Ishikawa (cell line): ENCODE measurements around the gene FITM2.

Experiments used
- CEBPB ChIP-seq: IDR thresholded peaks from 2 replicates; pipeline ENCODE4 v1.6.1; 2012
- CREB1 ChIP-seq: IDR thresholded peaks from 2 replicates; pipeline ENCODE4 v1.6.1; 2012; ENCODE audit warnings: low read depth
- EGR1 ChIP-seq: IDR thresholded peaks from 2 replicates; pipeline ENCODE4 v1.6.1; 2012
- EP300 ChIP-seq: IDR thresholded peaks from 2 replicates; pipeline ENCODE4 v1.6.1; 2012; ENCODE audit warnings: borderline replicate concordance
- FOXM1 ChIP-seq: IDR thresholded peaks from 2 replicates; pipeline ENCODE4 v1.6.1; 2012; ENCODE audit warnings: low read depth, borderline replicate concordance
- NFIC ChIP-seq: IDR thresholded peaks from 2 replicates; pipeline ENCODE4 v1.6.1; 2012
- RAD21 ChIP-seq: IDR thresholded peaks from 2 replicates; pipeline ENCODE4 v1.6.1; 2012; ENCODE audit warnings: low read depth
- TAF1 ChIP-seq: IDR thresholded peaks from 2 replicates; pipeline ENCODE4 v1.6.1; 2012; ENCODE audit warnings: low read depth, mild to moderate bottlenecking
- TCF12 ChIP-seq: IDR thresholded peaks from 2 replicates; pipeline ENCODE4 v1.6.1; 2012; ENCODE audit warnings: low read depth
- TEAD4 ChIP-seq: IDR thresholded peaks from 2 replicates; pipeline ENCODE4 v1.6.1; 2012
- USF1 ChIP-seq: IDR thresholded peaks from 2 replicates; pipeline ENCODE4 v1.6.1; 2012
- YY1 ChIP-seq: IDR thresholded peaks from 2 replicates; pipeline ENCODE4 v1.6.1; 2012; ENCODE audit warnings: low read depth
- ZBTB7A ChIP-seq: IDR thresholded peaks from 2 replicates; pipeline ENCODE4 v1.6.1; 2012; ENCODE audit warnings: low read depth
- TF ChIP-seq, protein P1 (sequence below): IDR thresholded peaks from 2 replicates; pipeline ENCODE4 v1.6.1; 2012
- TF ChIP-seq, protein P2 (sequence below): IDR thresholded peaks from 2 replicates; pipeline ENCODE4 v1.6.1; 2012; ENCODE audit warnings: low read depth, mild to moderate bottlenecking

Gene FITM2

GRCh38 chr20:44336725-44337380, 25.9 kb upstream of the FITM2 start, which contains the start of gene R3HDML:
Gene R3HDML (plus strand): TSS chr20:44337043. CDS start chr20:44337158, 115 bp downstream.
- TF ChIP-seq NFIC (no peak), YY1 (no peak), CREB1 (no peak), ZBTB7A (no peak), FOXM1 (no peak), TEAD4 (no peak), TAF1 (no peak)
- TF ChIP-seq, protein P1, sequence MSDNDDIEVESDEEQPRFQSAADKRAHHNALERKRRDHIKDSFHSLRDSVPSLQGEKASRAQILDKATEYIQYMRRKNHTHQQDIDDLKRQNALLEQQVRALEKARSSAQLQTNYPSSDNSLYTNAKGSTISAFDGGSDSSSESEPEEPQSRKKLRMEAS, result no peak

DNA sequence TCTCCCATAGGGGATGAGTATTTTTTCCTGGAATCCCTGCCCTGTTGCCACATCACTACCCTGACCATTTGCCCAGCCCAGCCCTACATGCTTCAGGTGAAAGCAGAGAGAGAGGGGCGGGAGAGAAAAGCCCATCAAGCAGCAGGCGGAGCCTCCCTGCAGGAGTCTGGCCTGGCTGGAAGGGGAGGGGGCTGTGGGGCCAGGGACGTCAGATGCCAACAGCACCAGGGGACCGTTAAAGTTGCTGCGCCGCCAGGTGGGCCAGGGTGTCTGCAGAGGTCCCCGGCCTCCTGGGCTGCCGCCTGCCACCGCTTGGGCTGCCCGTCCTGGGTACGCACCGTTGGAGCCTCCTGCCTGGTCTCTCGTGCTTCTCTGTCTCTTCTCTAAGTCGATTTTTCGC, 25.1 kb upstream of the FITM2 start:
- TF ChIP-seq, protein P2, sequence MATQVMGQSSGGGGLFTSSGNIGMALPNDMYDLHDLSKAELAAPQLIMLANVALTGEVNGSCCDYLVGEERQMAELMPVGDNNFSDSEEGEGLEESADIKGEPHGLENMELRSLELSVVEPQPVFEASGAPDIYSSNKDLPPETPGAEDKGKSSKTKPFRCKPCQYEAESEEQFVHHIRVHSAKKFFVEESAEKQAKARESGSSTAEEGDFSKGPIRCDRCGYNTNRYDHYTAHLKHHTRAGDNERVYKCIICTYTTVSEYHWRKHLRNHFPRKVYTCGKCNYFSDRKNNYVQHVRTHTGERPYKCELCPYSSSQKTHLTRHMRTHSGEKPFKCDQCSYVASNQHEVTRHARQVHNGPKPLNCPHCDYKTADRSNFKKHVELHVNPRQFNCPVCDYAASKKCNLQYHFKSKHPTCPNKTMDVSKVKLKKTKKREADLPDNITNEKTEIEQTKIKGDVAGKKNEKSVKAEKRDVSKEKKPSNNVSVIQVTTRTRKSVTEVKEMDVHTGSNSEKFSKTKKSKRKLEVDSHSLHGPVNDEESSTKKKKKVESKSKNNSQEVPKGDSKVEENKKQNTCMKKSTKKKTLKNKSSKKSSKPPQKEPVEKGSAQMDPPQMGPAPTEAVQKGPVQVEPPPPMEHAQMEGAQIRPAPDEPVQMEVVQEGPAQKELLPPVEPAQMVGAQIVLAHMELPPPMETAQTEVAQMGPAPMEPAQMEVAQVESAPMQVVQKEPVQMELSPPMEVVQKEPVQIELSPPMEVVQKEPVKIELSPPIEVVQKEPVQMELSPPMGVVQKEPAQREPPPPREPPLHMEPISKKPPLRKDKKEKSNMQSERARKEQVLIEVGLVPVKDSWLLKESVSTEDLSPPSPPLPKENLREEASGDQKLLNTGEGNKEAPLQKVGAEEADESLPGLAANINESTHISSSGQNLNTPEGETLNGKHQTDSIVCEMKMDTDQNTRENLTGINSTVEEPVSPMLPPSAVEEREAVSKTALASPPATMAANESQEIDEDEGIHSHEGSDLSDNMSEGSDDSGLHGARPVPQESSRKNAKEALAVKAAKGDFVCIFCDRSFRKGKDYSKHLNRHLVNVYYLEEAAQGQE, result no peak
- TF ChIP-seq, protein P1, result no peak

DNA sequence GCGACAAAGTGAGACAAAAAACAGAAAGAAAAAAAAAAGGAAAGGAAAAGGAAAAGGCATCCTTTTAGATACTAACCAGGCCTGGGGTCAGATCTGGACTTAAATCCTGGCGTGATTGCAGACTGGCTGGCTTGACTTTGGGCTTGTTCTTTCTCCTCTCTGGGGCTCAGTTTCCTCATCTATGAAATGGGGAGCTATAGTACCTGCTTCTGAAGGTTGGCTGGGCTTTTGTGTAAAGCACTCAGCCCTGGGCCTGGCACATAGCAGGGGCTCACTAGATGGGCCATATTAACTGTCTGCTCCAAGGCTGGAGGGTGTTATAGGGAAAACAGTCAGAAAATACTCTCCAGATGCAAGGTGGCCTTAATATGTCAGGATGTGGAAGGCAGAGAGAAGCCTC, 24.7 kb upstream of the FITM2 start:
- TF ChIP-seq, protein P1, result no peak
- TF ChIP-seq TCF12 (no peak), ZBTB7A (no peak), USF1 (no peak)

DNA sequence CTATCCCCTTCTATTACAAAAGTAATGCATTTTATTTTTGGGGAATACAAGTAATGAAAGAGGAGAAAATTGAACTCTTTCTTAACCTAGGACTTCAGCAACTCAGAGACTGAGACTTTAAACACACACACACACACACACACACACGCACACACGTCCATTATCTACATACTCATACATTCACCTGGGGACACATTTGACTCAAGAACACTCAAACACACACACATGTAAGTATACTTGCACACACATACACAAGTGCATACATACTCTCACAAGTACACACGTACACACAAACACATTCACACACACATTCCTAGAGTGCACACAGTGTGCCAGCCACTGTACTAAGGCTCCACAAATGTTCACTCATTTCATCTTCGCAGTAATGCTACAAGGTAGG, 23.7 kb upstream of the FITM2 start:
- no peak for TF ChIP-seq YY1

DNA sequence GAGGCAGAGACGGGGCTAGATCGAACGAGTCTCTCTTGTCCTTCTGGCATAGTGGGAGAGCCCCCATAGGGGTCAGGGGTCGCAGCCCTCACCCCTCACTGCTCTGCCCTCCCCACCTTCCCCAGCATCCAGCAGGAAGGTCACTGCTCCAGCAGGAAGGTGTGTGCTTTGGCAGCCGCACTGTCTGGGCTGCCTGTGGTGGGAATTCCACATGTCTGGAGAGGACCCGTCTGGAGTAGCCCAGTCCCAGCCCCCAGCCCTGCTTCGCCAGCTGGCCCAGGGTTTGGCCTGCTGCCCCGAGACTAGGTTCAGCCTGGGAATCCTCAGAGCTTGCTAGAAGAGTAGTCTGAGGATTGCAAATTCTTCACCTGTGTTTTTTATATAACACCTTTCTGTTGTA, 23.3 kb upstream of the FITM2 start:
- no peak for TF ChIP-seq ZBTB7A
- TF ChIP-seq TAF1, result no peak
- TF ChIP-seq EP300, result no peak
- TF ChIP-seq CREB1, result no peak
- no peak for TF ChIP-seq TCF12

DNA sequence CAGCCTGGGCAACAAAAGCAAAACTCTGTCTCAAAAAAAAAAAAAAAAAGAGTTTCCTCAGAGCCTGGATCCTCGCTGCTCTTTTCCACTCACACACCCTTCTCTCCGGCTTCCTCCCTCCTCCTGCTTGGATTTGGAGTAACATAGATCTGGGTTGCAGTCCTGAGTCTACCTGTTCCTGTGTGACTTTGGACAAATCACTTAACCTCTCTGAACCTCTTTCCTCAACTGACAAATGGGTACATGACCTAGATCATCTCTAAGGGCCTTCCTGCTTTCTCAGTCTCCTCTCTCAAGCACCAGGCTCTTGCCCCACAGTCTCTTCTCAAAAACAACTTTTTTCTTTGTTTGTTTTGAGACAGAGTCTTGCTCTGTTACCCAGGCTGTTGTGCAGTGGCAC, 20.2 kb upstream of the FITM2 start:
- TF ChIP-seq RAD21, result no peak
- TF ChIP-seq TEAD4, result no peak
- no peak for TF ChIP-seq EGR1
- no peak for TF ChIP-seq CREB1
- TF ChIP-seq YY1, result no peak

DNA sequence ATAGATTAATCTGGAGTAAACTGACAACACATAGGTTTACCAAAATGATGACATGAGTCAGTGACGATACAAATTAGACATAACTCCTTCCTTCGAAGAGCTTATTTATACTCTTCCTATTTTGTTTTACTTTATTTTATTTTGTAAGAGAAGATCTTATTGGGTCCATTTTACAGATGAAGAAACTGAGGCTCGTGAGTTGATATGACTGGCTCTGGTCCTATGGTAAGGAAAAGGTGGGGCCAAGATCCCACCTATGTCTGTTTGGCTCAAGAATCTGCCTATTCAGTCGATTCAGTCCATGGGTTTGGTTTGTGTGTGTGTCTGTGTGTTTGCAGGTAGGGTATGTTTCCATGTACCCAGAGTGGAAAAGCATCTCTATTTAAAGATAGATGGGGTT, 17.4 kb upstream of the FITM2 start:
- no peak for TF ChIP-seq RAD21
- no peak for TF ChIP-seq TAF1
- no peak for TF ChIP-seq EP300
- TF ChIP-seq CREB1, result no peak
- no peak for TF ChIP-seq FOXM1
- TF ChIP-seq NFIC, result no peak
- no peak for TF ChIP-seq CEBPB
- TF ChIP-seq TCF12, result no peak
- TF ChIP-seq, protein P1, result no peak
- TF ChIP-seq, protein P2, result no peak
- no peak for TF ChIP-seq YY1
